Forelimb muscle (tissue), 1 donor: ENCODE measurements around the gene ACAP2. TPM values are rescaled to one million over a fixed set of nuclear protein-coding genes. Genes with fewer than 3 reads are reported as not detected.

Experiments
- DNase-seq: peaks from one replicate; pipeline ENCODE4 v3.0.0-alpha.2; 2013; ENCODE audit warnings: low read depth
- polyA plus RNA-seq: library from polyadenylated mRNA; unstranded; fragments of 120-200 nt; gene quantifications from one replicate; pipeline ENCODE4 v1.2.1, GENCODE V29; 2013; ENCODE audit not compliant: insufficient read length

Gene ACAP2
- polyA plus RNA-seq, 1 donor = 17.8 TPM

GRCh38 chr3:195260280-195260905 lies 182.4 kb downstream of the ACAP2 start:
- DNase-seq = no peak

GRCh38 chr3:195259475-195260279 lies 183.1 kb downstream of the ACAP2 start:
- DNase-seq = peak; percentile 48

GRCh38 chr3:195259154-195259474 lies 183.7 kb downstream of the ACAP2 start:
- DNase-seq = no peak

- no peak for DNase-seq
Observed at GRCh38 chr3:195258449-195259153, 184.2 kb downstream of the ACAP2 start.

GRCh38 chr3:195257454-195258448 lies 185.1 kb downstream of the ACAP2 start:
- DNase-seq = no peak

GRCh38 chr3:195256639-195257453 lies 186.0 kb downstream of the ACAP2 start:
- DNase-seq = no peak

GRCh38 chr3:195255571-195256501 lies 187.0 kb downstream of the ACAP2 start:
- no peak for DNase-seq

GRCh38 chr3:195255176-195255500 lies 187.7 kb downstream of the ACAP2 start:
- no peak for DNase-seq

- DNase-seq = no peak
Observed at GRCh38 chr3:195254454-195255175, 188.2 kb downstream of the ACAP2 start.

GRCh38 chr3:195253923-195254432 lies 188.8 kb downstream of the ACAP2 start:
- no peak for DNase-seq

GRCh38 chr3:195251336-195252065 lies 191.3 kb downstream of the ACAP2 start:
- no peak for DNase-seq

GRCh38 chr3:195250473-195251251 lies 192.2 kb downstream of the ACAP2 start:
- no peak for DNase-seq

- no peak for DNase-seq
Observed at GRCh38 chr3:195249858-195250464, 192.9 kb downstream of the ACAP2 start.

- no peak for DNase-seq
Observed at GRCh38 chr3:195249057-195249770, 193.6 kb downstream of the ACAP2 start.

GRCh38 chr3:195248281-195248680 lies 194.5 kb downstream of the ACAP2 start:
- DNase-seq = no peak

- DNase-seq = no peak
Observed at GRCh38 chr3:195247863-195248189, 195.0 kb downstream of the ACAP2 start.
